ENCODE results near the gene HERPUD1. TPM values are rescaled to one million over a fixed set of nuclear protein-coding genes. Genes with fewer than 3 reads are reported as not detected.

The HERPUD1 gene
- total RNA-seq, 1 experiment from 2014 or later: 296 TPM

DNA sequence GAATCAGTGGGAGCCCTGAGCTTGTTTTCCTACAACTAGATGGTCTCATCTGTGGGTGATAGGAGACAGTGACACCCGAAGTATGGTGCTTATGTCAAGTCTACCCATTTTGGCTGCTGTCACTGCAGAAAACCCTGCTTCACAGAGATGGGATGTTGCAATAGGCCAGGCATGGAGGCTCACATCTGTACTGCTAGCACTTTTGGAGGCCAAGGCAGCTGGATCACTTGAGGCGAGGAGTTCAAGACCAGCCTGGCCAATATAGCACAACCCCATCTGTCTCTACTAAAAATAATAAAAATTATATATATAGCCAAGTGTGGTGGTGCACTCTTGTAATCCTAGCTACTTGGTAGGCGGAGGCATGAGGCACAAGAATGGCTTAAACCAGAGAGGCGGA, 2.3 kb upstream of the HERPUD1 start:
- no peak for DNase-seq
- no TSS peak for BruUV-seq (replicated peaks)
- CTCF ChIA-PET: no interaction called here
- Histone ChIP-seq H3K36me3 (ENCODE audit: control insufficient read depth, insufficient read depth, low read length) (0 out of 2 replicates have a peak, but pooled peaks cover 1% of the 10 kb centered on the region), H3K9me3 (no peaks in the 10 kb centered on the region), H3K4me3 (ENCODE audit: low read depth, low read length) (no peak overlapping the region), H3K27me3 (replicated peaks; ENCODE audit: control insufficient read depth, insufficient read depth, low read length) (no peaks in the 10 kb centered on the region), H3K4me1 (peaks cover 23% of the 10 kb centered on the region)
- peak overlapping the region; percentile 50 for H3K27ac Mint-ChIP-seq (ENCODE audit: unreplicated experiment)
- no peak overlapping the region for H3K4me3 Mint-ChIP-seq (ENCODE audit: unreplicated experiment)
- no peaks in the 10 kb centered on the region for H3K9me3 Mint-ChIP-seq (ENCODE audit: unreplicated experiment)
- peaks cover 40% of the 10 kb centered on the region for H3K36me3 Mint-ChIP-seq (ENCODE audit: insufficient read depth, unreplicated experiment)
- intact Hi-C loops (cut with micrococcal nuclease; ENCODE audit: unreplicated experiment): no loop called here
- TF ChIP-seq, protein P1, sequence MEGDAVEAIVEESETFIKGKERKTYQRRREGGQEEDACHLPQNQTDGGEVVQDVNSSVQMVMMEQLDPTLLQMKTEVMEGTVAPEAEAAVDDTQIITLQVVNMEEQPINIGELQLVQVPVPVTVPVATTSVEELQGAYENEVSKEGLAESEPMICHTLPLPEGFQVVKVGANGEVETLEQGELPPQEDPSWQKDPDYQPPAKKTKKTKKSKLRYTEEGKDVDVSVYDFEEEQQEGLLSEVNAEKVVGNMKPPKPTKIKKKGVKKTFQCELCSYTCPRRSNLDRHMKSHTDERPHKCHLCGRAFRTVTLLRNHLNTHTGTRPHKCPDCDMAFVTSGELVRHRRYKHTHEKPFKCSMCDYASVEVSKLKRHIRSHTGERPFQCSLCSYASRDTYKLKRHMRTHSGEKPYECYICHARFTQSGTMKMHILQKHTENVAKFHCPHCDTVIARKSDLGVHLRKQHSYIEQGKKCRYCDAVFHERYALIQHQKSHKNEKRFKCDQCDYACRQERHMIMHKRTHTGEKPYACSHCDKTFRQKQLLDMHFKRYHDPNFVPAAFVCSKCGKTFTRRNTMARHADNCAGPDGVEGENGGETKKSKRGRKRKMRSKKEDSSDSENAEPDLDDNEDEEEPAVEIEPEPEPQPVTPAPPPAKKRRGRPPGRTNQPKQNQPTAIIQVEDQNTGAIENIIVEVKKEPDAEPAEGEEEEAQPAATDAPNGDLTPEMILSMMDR (IDR thresholded peaks at IDR 0.05; ENCODE audit: insufficient read depth in 1 of 2, low read depth in 1 of 2, low read length in 1 of 2, severe bottlenecking in 1 of 2, unreplicated experiment in 1 of 2): no peak
- H3K4me1 Mint-ChIP-seq (ENCODE audit: low read depth, unreplicated experiment): no peaks in the 10 kb centered on the region
- POLR2A ChIA-PET: no interaction called here
- H3K27me3 Mint-ChIP-seq (ENCODE audit: insufficient read depth, unreplicated experiment): no peaks in the 10 kb centered on the region

DNA sequence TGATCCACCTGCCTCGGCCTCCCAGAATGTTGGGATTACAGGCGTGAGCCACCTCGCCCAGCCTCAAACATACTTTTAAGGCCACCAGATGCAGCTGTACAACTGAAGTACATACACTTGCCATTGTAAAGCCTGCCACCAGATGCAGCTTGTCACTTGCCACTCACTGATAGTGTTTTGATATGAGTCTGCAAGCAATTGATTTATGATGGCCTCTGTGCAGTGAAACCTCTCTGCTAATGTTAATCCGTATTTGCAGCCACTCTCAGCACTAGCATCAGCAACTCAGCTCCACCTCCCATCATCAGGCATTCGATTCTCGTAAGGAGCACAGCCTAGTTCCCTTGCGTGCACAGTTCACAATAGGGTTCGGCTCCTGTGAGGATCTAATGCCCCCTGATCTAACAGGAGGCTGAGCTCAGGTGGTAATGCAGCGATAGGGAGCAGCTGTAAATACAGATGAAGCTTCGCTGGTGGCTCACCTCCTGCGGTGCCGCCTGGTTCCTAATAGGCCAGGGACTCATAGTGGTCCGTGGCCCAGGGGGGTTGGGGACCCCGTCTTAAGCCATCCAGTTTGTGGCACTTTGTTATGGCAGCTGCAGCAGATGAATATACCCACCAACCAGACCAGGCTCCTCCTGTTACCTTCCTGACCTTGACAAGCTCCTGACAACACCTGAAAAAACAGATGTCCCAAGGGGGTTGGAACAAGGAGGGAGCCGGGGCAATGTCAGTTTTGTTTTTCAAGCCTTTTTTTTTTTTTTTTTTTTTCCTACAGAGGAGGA, 1.3 kb upstream of the HERPUD1 start:
- Histone ChIP-seq H3K9me3 (no peaks in the 10 kb centered on the region), H3K36me3 (ENCODE audit: control insufficient read depth, insufficient read depth, low read length) (0 out of 2 replicates have a peak, but pooled peaks cover 1% of the 10 kb centered on the region), H3K27me3 (replicated peaks; ENCODE audit: control insufficient read depth, insufficient read depth, low read length) (no peaks in the 10 kb centered on the region), H3K4me3 (ENCODE audit: low read depth, low read length) (no peak overlapping the region; the same call in none of the 2 replicates), H3K4me1 (peaks cover 28% of the 10 kb centered on the region)
- BruUV-seq (replicated peaks): no TSS peak
- no peaks in the 10 kb centered on the region for H3K9me3 Mint-ChIP-seq (ENCODE audit: unreplicated experiment)
- H3K4me1 Mint-ChIP-seq (ENCODE audit: low read depth, unreplicated experiment): peaks cover 9% of the 10 kb centered on the region
- peak overlapping the region; percentile 100 for H3K4me3 Mint-ChIP-seq (ENCODE audit: unreplicated experiment)
- TF ChIP-seq, protein P1 (IDR thresholded peaks at IDR 0.05; ENCODE audit: insufficient read depth in 1 of 2, low read depth in 1 of 2, low read length in 1 of 2, severe bottlenecking in 1 of 2, unreplicated experiment in 1 of 2): no peak
- H3K36me3 Mint-ChIP-seq (ENCODE audit: insufficient read depth, unreplicated experiment): peaks cover 50% of the 10 kb centered on the region
- H3K27me3 Mint-ChIP-seq (ENCODE audit: insufficient read depth, unreplicated experiment): no peaks in the 10 kb centered on the region
- intact Hi-C loops (cut with micrococcal nuclease; ENCODE audit: unreplicated experiment): no loop called here
- DNase-seq: no peak
- ChIA-PET POLR2A (interaction anchor here (0.6 to 1.7 kb wide), 10 partner anchors 9 to 92 kb away, joined by 3 to 18 read pairs (median 6); no protein-coding TSS in a partner anchor), CTCF (interaction anchor here (0.6 to 1.7 kb wide), 6 partner anchors 8 to 415 kb away, joined by 3 to 9 read pairs (median 4); no protein-coding TSS in a partner anchor)
- H3K27ac Mint-ChIP-seq (ENCODE audit: unreplicated experiment): peak overlapping the region; percentile 99

DNA sequence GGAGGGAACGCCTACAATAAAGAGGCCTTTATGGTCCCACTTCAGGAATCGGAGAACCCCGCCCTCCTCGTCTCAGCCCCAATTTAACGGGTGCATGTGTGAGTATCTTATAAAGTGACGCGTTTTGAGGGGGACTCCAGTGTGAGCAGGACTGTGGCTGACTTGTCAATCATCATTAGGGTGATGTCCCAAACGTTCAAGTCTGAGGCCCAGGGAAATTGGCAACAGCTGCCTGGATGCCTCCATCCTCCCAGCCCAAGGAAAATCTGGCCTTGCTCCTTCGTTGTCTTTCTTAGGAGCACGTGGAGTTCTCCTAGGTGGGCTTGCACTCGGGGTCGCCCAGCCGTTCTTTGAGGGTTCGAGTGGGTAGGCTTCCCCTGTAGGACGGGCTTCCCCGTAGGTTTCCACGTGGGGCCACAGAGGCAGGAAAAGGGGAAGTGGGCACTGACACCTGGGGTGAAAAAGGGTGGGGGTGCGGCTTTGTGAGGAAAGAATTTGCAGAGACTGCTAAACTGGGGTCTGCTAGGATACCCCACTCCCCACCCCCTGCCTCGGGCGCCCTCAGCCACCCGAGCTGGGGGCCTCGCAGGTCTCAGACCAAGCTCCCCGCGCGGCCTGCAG, 561 bp upstream of the HERPUD1 start:
- BruUV-seq (replicated peaks): TSS peak; percentile 97
- Mint-ChIP-seq H3K27ac (ENCODE audit: unreplicated experiment) (peak overlapping the region; percentile 99), H3K4me3 (ENCODE audit: unreplicated experiment) (peak overlapping the region; percentile 100), H3K27me3 (ENCODE audit: insufficient read depth, unreplicated experiment) (no peaks in the 10 kb centered on the region), H3K4me1 (ENCODE audit: low read depth, unreplicated experiment) (peaks cover 15% of the 10 kb centered on the region), H3K36me3 (ENCODE audit: insufficient read depth, unreplicated experiment) (peaks cover 57% of the 10 kb centered on the region), H3K9me3 (ENCODE audit: unreplicated experiment) (no peaks in the 10 kb centered on the region)
- Histone ChIP-seq H3K27me3 (replicated peaks; ENCODE audit: control insufficient read depth, insufficient read depth, low read length) (no peaks in the 10 kb centered on the region), H3K4me1 (peaks cover 28% of the 10 kb centered on the region), H3K36me3 (ENCODE audit: control insufficient read depth, insufficient read depth, low read length) (0 out of 2 replicates have a peak, but pooled peaks cover 1% of the 10 kb centered on the region), H3K4me3 (ENCODE audit: low read depth, low read length) (peak overlapping the region; percentile 48), H3K9me3 (no peaks in the 10 kb centered on the region)
- CTCF ChIA-PET: interaction anchor here (0.6 to 1.7 kb wide), 7 partner anchors 9 to 414 kb away, joined by 3 to 9 read pairs (median 4); no protein-coding TSS in a partner anchor
- DNase-seq: peak; percentile 50 to 69
- TF ChIP-seq, protein P1 (IDR thresholded peaks at IDR 0.05; ENCODE audit: insufficient read depth in 1 of 2, low read depth in 1 of 2, low read length in 1 of 2, severe bottlenecking in 1 of 2, unreplicated experiment in 1 of 2): no peak
- POLR2A ChIA-PET: interaction anchor here (0.6 to 1.7 kb wide), 17 partner anchors 9 to 92 kb away, joined by 3 to 18 read pairs (median 5); no protein-coding TSS in a partner anchor
- intact Hi-C loops (cut with micrococcal nuclease; ENCODE audit: unreplicated experiment): no loop called here

Measured in Caco-2 (cell line).